Neuronal stem cell (in vitro differentiated cells): ENCODE data around the gene PICK1. TPM values are rescaled to one million over a fixed set of nuclear protein-coding genes. Genes with fewer than 3 reads are reported as not detected.

Source experiments
- DNase-seq: peaks from one replicate; pipeline ENCODE4 v3.0.0-alpha.2; 2013; ENCODE audit warnings: low spot score
- H2AFZ ChIP-seq: one replicate; pipeline ENCODE4 v1.6.1; 2013; ENCODE audit warnings: mild to moderate bottlenecking, low read length, inconsistent platforms
- H2AK5ac ChIP-seq: 2 replicates; pipeline ENCODE4 v1.6.1; 2013; ENCODE audit warnings: low read depth, mild to moderate bottlenecking, inconsistent platforms, low read length, moderate library complexity, mixed read lengths
- H2BK120ac ChIP-seq: 2 replicates; pipeline ENCODE4 v1.6.1; 2013; ENCODE audit warnings: low read depth, mild to moderate bottlenecking, inconsistent platforms, low read length, moderate library complexity, mixed read lengths
- H2BK12ac ChIP-seq: one replicate; pipeline ENCODE4 v1.6.1; 2013; ENCODE audit warnings: low read length, inconsistent platforms
- H2BK15ac ChIP-seq: 2 replicates; pipeline ENCODE4 v1.6.1; 2013; ENCODE audit warnings: mild to moderate bottlenecking, low read length, inconsistent platforms, mixed read lengths
- H2BK5ac ChIP-seq: one replicate; pipeline ENCODE4 v1.6.1; 2013; ENCODE audit warnings: inconsistent platforms, mild to moderate bottlenecking, low read length, moderate library complexity
- H3K14ac ChIP-seq: one replicate; pipeline ENCODE4 v1.6.1; 2013; ENCODE audit warnings: low read length, inconsistent platforms
- H3K18ac ChIP-seq: 2 replicates; pipeline ENCODE4 v1.6.1; 2013; ENCODE audit warnings: low read length, inconsistent platforms
- H3K23ac ChIP-seq: 2 replicates; pipeline ENCODE4 v1.6.1; 2013; ENCODE audit warnings: low read depth, mild to moderate bottlenecking, mixed read lengths, low read length, inconsistent platforms; ENCODE audit not compliant: poor library complexity
- H3K27ac ChIP-seq: replicated peaks from 3 replicates; pipeline ENCODE4 v1.5.1; 2013; ENCODE audit warnings: low read length, inconsistent platforms
- H3K27me3 ChIP-seq, 3 experiments: 2 replicates each; pipeline ENCODE4 v1.6.1; 2013; ENCODE audit warnings: low read length in 3 of 3, mild to moderate bottlenecking in 2 of 3, inconsistent platforms in 1 of 3, low read depth in 1 of 3, mixed read lengths in 1 of 3, moderate library complexity in 1 of 3; ENCODE audit not compliant: control insufficient read depth in 3 of 3, insufficient read depth in 3 of 3
- H3K36me3 ChIP-seq, 2 donors: replicated peaks in 1 of 2; 2 replicates each; pipeline ENCODE4 v1.6.1; 2013; ENCODE audit warnings: low read length in 2 of 2; ENCODE audit not compliant: control insufficient read depth in 2 of 2, insufficient read depth in 2 of 2
- H3K4ac ChIP-seq: 2 replicates; pipeline ENCODE4 v1.6.1; 2013; ENCODE audit warnings: inconsistent platforms, mild to moderate bottlenecking, low read length, moderate library complexity
- H3K4me1 ChIP-seq, 2 donors: 1 replicate in 1 of 2; 2 replicates in 1 of 2; pipeline ENCODE4 v1.6.1; 2013; ENCODE audit warnings: low read length in 2 of 2, low read depth in 1 of 2; ENCODE audit not compliant: control insufficient read depth in 2 of 2, insufficient read depth in 1 of 2
- H3K4me2 ChIP-seq: one replicate; pipeline ENCODE4 v1.6.1; 2013; ENCODE audit warnings: mild to moderate bottlenecking, low read length, inconsistent platforms; ENCODE audit not compliant: insufficient read depth, poor library complexity, severe bottlenecking
- H3K4me3 ChIP-seq, 2 donors: 2 replicates each; pipeline ENCODE4 v1.5.1; 2013; ENCODE audit warnings: low read length in 2 of 2, mild to moderate bottlenecking in 2 of 2, inconsistent platforms in 1 of 2, moderate library complexity in 1 of 2
- H3K79me1 ChIP-seq: one replicate; pipeline ENCODE4 v1.6.1; 2013; ENCODE audit warnings: low read depth, mild to moderate bottlenecking, inconsistent platforms, low read length, moderate library complexity
- H3K9ac ChIP-seq: one replicate; pipeline ENCODE4 v1.6.1; 2013; ENCODE audit warnings: mild to moderate bottlenecking, low read depth, low read length, inconsistent platforms; ENCODE audit not compliant: poor library complexity
- H3K9me3 ChIP-seq, 2 donors: replicated peaks in 1 of 2; 2 replicates each; pipeline versions ENCODE3 to v1.6.1; 2013; ENCODE audit warnings: low read length in 2 of 2, mild to moderate bottlenecking in 2 of 2, inconsistent platforms in 1 of 2, low read depth in 1 of 2, mixed read lengths in 1 of 2, moderate library complexity in 1 of 2; ENCODE audit not compliant: control insufficient read depth in 2 of 2, insufficient read depth in 1 of 2
- H4K8ac ChIP-seq: one replicate; pipeline ENCODE4 v1.6.1; 2013; ENCODE audit warnings: low read depth, mild to moderate bottlenecking, inconsistent platforms, low read length, moderate library complexity
- H4K91ac ChIP-seq: one replicate; pipeline ENCODE4 v1.6.1; 2013; ENCODE audit warnings: low read length, low read depth, mild to moderate bottlenecking, inconsistent platforms; ENCODE audit not compliant: poor library complexity
- WGBS, 2 donors: extraction: QIAGEN DNeasy Blood & Tissue Kit; methylation state at CpG; one replicate each; pipeline ENCODE4 v1.1.7; 2013; ENCODE audit warnings: missing lambda C conversion rate in 2 of 2, mixed read lengths in 1 of 2; ENCODE audit not compliant: insufficient read length in 2 of 2, insufficient replicate concordance in 1 of 2; ENCODE audit errors: extremely low coverage in 2 of 2; 5-methylcytosine and 5-hydroxymethylcytosine counted together
- polyA plus RNA-seq, 2 experiments: library from polyadenylated mRNA; stranded (reverse); fragments of 200-250 nt; gene quantifications; one replicate each; pipeline ENCODE4 v1.2.3, GENCODE V29; 2013

The PICK1 gene
- polyA plus RNA-seq (2013, experiment 1 of 2): 8.4 TPM
- 8.2 TPM for polyA plus RNA-seq (2013, experiment 2 of 2)

- Histone ChIP-seq H2BK12ac (no peak within 1 kb of the TSS), H3K23ac (no peak within 1 kb of the TSS), H3K18ac (peak within 1 kb of the TSS; percentile 90), H4K91ac (no peak within 1 kb of the TSS), H2BK120ac (no peak within 1 kb of the TSS), H3K4ac (no peak within 1 kb of the TSS), H2AFZ (peak within 1 kb of the TSS; percentile 98), H3K27me3 (peaks cover 0 to 7% (median 0%) of the 10 kb centered on the region in 3 experiments), H3K4me1 (peaks cover 2 to 8% of the 10 kb centered on the region in 2 donors), H3K4me3 (peak within 1 kb of the TSS; percentile 75 to 89), H3K4me2 (peak within 1 kb of the TSS; percentile 86), H2AK5ac (peak within 1 kb of the TSS; percentile 72), H3K9ac (peak within 1 kb of the TSS; percentile 24), H2BK5ac (no peak within 1 kb of the TSS), H3K79me1 (no peaks in the 10 kb centered on the region), H4K8ac (peak within 1 kb of the TSS; percentile 25), H3K9me3 (no peaks in the 10 kb centered on the region), H3K14ac (no peak within 1 kb of the TSS), H3K27ac (peak within 1 kb of the TSS; percentile 92), H3K36me3 (peaks cover 3 to 14% of the 10 kb centered on the region in 2 donors), H2BK15ac (peak within 1 kb of the TSS; percentile 17)
- no CpG with 5 or more reads among the region's 47 CpGs for WGBS, 2 donors
- DNase-seq: peak; percentile 71
Observed at GRCh38 chr22:38056969-38057891, at the start of gene PICK1. Gene PICK1, plus strand, starts transcription at chr22:38057404. Its CDS starts 406 bp downstream, at chr22:38057810.

GRCh38 chr22:38009000-38009806 lies 48.0 kb upstream of the PICK1 start:
- no peak overlapping the region for H3K4me3 ChIP-seq
- no peak overlapping the region for H4K91ac ChIP-seq
- H3K23ac ChIP-seq: no peak overlapping the region
- no peaks in the 10 kb centered on the region for H3K79me1 ChIP-seq
- no peaks in the 10 kb centered on the region for H3K9me3 ChIP-seq
- H2AFZ ChIP-seq: no peak overlapping the region
- H3K4me2 ChIP-seq: no peak overlapping the region
- H3K4ac ChIP-seq: no peak overlapping the region
- H2BK15ac ChIP-seq: no peak overlapping the region
- H2BK12ac ChIP-seq: no peak overlapping the region
- WGBS, 2 donors: no CpG with 5 or more reads among the region's 14 CpGs
- H2BK120ac ChIP-seq: no peak overlapping the region
- H2AK5ac ChIP-seq: no peak overlapping the region
- H3K27me3 ChIP-seq: no peaks in the 10 kb centered on the region
- DNase-seq: no peak
- H3K14ac ChIP-seq: no peak overlapping the region
- H3K18ac ChIP-seq: no peak overlapping the region
- H2BK5ac ChIP-seq: no peak overlapping the region
- no peak overlapping the region for H3K9ac ChIP-seq
- H4K8ac ChIP-seq: no peak overlapping the region
- H3K27ac ChIP-seq: no peak overlapping the region
- H3K4me1 ChIP-seq: no peaks in the 10 kb centered on the region
- H3K36me3 ChIP-seq: no peaks in the 10 kb centered on the region

GRCh38 chr22:38012604-38013072 lies 44.6 kb upstream of the PICK1 start:
- H2BK12ac ChIP-seq: no peak overlapping the region
- WGBS, 2 donors: no CpG with 5 or more reads among the region's 7 CpGs
- no peaks in the 10 kb centered on the region for H3K9me3 ChIP-seq
- no peaks in the 10 kb centered on the region for H3K36me3 ChIP-seq
- no peak for DNase-seq
- no peak overlapping the region for H4K8ac ChIP-seq
- H3K23ac ChIP-seq: no peak overlapping the region
- no peak overlapping the region for H2BK5ac ChIP-seq
- no peak overlapping the region for H4K91ac ChIP-seq
- peaks cover 0 to 14% of the 10 kb centered on the region in 2 donors for H3K4me1 ChIP-seq
- H2BK120ac ChIP-seq: no peak overlapping the region
- H2AFZ ChIP-seq: no peak overlapping the region
- H3K4ac ChIP-seq: no peak overlapping the region
- no peaks in the 10 kb centered on the region for H3K27me3 ChIP-seq
- H3K4me2 ChIP-seq: no peak overlapping the region
- H2BK15ac ChIP-seq: no peak overlapping the region
- H3K9ac ChIP-seq: no peak overlapping the region
- H3K79me1 ChIP-seq: peaks cover 1% of the 10 kb centered on the region
- no peak overlapping the region for H3K18ac ChIP-seq
- no peak overlapping the region for H2AK5ac ChIP-seq
- H3K27ac ChIP-seq: no peak overlapping the region
- no peak overlapping the region for H3K14ac ChIP-seq
- H3K4me3 ChIP-seq: no peak overlapping the region
